Breast epithelium (tissue), 3 donors: ENCODE measurements around the gene EMCN.

Experiments
- CTCF ChIP-seq, 3 donors: fragments of 450-650 bp; IDR thresholded peaks; one replicate each; pipeline ENCODE4 v1.5.1; 2016 to 2017; ENCODE audit warnings: antibody characterized with exemption in 3 of 3, mild to moderate bottlenecking in 3 of 3, moderate library complexity in 3 of 3
- POLR2A ChIP-seq: fragments of 450-650 bp; IDR thresholded peaks from one replicate; pipeline ENCODE4 v1.6.1; 2016; ENCODE audit warnings: antibody characterized with exemption, mild to moderate bottlenecking, moderate library complexity

GRCh38 chr4:100391863-100392262 lies 126.0 kb downstream of the EMCN start:
- TF ChIP-seq CTCF (IDR thresholded peaks at IDR 0.05), result no peak
- TF ChIP-seq POLR2A, result no peak
